Measurements from ENCODE around the gene PDE9A.

Gene PDE9A

GRCh38 chr21:42673633-42674328, 20.4 kb downstream of the PDE9A start:
- DNase-seq, result no peak

GRCh38 chr21:42674351-42674940, 21.0 kb downstream of the PDE9A start:
- no peak for DNase-seq

GRCh38 chr21:42675403-42675802, 22.0 kb downstream of the PDE9A start:
- no peak for DNase-seq

GRCh38 chr21:42676808-42677207, 23.4 kb downstream of the PDE9A start:
- DNase-seq, result no peak

GRCh38 chr21:42677339-42678321, 24.2 kb downstream of the PDE9A start:
- DNase-seq, result no peak

- DNase-seq, result no peak
These were observed 25.3 kb downstream of the PDE9A start for GRCh38 chr21:42678618-42679295.

- no peak for DNase-seq
These were observed 26.1 kb downstream of the PDE9A start for GRCh38 chr21:42679319-42680057.

GRCh38 chr21:42680058-42680330, 26.6 kb downstream of the PDE9A start:
- no peak for DNase-seq

GRCh38 chr21:42680429-42680828, 27.0 kb downstream of the PDE9A start:
- no peak for DNase-seq

GRCh38 chr21:42681296-42682206, 28.1 kb downstream of the PDE9A start:
- DNase-seq, result peak in 1 of 5 donors; percentile 23

GRCh38 chr21:42682661-42683210, 29.3 kb downstream of the PDE9A start:
- DNase-seq, result no peak

GRCh38 chr21:42683371-42684108, 30.1 kb downstream of the PDE9A start:
- no peak for DNase-seq

- peak in 3 of 5 donors; percentile 29 to 81 (median 31) for DNase-seq
These were observed 30.9 kb downstream of the PDE9A start for GRCh38 chr21:42684109-42684916.

- no peak for DNase-seq
These were observed 31.6 kb downstream of the PDE9A start for GRCh38 chr21:42685036-42685435.

- DNase-seq, result no peak
These were observed 32.6 kb downstream of the PDE9A start for GRCh38 chr21:42685954-42686500.

- no peak for DNase-seq
These were observed 34.4 kb downstream of the PDE9A start for GRCh38 chr21:42687796-42688195.

GRCh38 chr21:42688226-42688840, 34.9 kb downstream of the PDE9A start:
- DNase-seq, result no peak

GRCh38 chr21:42688841-42689371, 35.5 kb downstream of the PDE9A start:
- no peak for DNase-seq

Data from T-helper 1 cell (primary cell).